Stimulated activated CD8-positive, alpha-beta memory T cell treated with anti-CD3 and anti-CD28 coated beads, Interleukin-12 subunit alpha, Interleukin-12 subunit beta, amount 100 ng/mL, for 1 hour (primary cell): Measurements from ENCODE around the gene ALDH16A1.

Experiments used
- DNase-seq: peaks from one replicate; pipeline ENCODE4 v3.0.0-alpha.2; 2020; ENCODE audit warnings: low read depth

The ALDH16A1 gene

DNA sequence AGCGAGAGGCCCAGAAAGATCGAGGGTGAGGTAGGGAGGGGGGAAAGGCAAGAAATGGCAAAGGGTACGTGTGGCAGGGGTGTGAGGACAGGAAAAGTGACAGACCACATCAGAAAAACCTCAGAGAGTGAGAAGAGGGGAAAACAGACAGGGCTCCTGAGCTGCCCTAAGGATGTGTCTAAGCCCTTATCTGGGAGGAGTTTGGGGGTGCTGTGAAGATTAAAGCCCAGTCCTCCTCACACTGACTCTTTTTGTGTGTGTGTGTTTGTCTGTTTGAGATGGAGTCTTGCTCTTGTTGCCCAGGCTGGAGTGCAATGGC, 29.1 kb upstream of the ALDH16A1 start:
- DNase-seq = no peak

DNA sequence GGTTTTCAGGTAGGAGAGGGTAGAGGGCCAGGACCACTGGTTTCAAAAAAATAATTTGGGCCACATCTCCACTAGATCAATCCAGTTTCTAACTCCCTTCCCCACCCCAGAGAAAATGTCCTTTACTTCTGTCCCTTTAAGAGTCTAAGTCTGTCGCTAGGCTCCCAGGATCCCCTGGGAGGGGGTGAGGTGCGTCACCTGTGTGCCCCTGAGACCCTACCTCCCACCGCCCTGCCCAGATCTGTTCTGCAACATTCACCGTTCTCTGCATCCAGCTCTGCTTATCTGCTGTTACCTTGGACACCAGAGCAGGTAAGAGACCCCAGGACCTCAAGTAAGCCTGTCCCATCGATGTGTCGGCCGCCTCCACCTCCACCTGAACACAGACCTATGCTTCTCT, 27.8 kb upstream of the ALDH16A1 start, which contains the start of gene GFY:
Gene GFY (plus strand): TSS at position 211 of the 400 bp plus-strand sequence. CDS start 1,043 bp downstream, outside the sequence.
- no peak for DNase-seq

DNA sequence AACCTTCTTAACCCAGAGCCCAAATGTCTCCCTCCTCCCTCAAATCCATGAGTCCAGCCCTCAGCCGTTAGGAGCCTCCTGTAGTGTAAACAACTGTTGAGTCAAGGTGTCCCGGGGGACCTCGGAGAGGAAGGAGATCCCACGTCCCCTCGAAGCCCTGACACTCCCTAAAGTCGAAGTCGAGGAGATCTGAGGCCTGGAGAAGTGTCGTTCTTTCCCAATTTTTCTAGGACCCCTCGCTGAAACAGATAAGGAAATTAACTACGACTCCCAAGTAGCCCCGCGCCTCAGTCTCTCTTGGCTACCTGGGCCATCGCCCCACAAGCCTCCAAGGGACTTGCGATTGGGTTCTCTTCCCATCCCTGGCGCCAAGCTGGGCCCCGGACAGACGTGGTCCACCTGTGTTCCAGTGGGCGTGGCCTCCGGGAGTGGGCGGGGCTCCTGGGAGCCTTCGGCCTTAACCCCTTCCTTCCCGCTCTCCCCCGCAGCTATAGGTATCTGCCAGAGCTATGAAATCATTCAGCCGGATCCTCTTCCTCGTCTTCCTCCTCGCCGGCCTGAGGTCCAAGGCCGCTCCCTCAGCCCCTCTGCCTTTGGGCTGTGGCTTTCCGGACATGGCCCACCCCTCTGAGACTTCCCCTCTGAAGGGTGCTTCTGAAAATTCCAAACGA, 27.0 kb upstream of the ALDH16A1 start:
- DNase-seq = no peak

DNA sequence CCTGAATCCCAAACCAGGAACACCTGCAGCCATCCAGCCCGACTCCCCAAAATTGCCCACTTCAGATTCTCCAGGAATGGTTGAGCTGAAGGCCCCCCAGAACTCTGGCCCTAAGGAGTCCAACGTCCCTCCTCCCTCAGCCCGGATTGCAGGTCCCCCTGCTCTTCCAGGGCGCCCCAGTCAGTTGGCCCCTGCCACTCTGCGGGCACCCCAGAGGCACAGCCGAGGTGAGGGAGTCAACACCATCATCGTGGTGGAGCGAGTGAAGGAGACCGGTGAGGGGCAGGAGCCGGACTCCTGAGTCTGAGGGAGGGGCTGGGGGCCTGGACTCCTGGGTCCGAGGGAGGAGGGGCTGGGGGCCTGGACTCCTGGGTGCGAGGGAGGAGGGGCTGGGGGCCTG, 25.7 kb upstream of the ALDH16A1 start:
- no peak for DNase-seq

DNA sequence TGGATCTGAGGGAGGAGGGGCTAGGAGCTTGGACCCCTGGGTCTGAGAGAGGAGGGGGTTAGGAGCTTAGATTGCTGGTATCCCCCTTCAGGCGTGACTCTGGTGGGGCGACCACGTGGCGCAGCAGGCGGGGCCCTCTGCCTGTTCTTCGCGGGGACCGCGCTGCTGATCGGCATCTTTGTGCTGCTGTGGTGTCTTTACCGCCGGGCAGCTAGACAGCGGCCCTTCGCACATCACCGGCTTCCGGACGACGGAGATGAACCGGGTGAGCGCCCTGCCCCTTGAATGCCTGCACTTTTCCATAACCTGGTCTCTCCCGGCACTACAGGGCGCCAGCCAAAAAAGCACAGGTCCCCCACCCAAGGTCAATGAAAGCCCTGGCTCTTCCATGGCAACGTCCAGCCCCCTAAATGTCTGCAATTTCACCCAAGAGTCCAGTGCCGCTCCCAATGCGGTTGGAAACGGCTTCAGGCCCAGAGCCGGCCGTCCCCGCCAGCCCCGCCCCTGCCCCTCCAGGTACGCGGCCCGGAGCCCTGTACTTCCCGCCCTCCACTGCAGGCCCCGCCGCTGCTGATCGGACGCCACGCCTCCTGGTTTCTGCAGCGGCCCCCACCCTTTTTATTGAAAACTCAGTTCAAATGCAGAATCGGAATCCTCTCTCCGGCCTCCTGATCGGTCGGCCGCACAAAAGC, 25.0 kb upstream of the ALDH16A1 start:
- DNase-seq = no peak

DNA sequence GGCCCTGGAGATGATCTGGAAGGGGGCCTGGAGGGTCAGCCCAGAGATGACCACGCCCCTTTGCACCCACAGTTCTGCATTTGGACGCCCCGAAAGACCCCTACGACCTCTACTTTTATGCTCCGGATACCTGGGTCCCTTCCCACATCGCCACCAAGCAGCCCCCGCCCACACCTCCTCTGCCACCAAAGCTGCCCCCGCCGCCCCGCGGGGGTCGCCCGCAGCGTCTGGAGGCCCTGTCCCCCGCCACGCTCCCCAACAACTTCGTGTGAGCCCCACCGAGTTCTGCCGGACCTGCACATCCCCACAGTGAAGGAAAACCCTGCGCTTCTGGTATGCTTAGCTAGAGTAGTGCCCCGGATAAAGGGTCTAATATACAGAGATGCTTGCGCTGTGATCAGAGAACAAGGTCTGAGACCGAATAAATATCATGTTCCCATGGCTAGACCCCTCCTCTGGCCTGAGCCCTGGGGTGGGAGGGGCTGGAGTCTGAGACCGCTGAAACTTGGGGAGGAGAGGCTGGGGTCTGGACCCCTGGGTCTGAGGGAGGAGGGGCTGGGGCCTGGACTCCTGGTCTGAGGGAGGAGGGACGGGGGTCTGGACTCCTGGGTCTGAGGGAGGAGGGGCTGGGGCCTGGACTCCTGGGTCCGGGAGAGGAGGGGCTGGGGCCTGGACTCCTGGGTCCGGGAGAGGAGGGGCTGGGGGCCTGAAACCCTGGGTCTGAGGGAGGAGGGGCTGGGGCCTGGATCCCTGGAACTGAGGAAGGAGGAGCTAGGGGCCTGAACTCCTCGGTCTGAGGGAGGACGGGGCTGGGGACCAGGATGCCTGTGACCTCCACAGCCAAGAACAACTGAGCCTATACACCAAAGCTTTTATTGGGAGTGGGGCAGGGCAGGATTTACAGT, 24.2 kb upstream of the ALDH16A1 start:
- DNase-seq = no peak

DNA sequence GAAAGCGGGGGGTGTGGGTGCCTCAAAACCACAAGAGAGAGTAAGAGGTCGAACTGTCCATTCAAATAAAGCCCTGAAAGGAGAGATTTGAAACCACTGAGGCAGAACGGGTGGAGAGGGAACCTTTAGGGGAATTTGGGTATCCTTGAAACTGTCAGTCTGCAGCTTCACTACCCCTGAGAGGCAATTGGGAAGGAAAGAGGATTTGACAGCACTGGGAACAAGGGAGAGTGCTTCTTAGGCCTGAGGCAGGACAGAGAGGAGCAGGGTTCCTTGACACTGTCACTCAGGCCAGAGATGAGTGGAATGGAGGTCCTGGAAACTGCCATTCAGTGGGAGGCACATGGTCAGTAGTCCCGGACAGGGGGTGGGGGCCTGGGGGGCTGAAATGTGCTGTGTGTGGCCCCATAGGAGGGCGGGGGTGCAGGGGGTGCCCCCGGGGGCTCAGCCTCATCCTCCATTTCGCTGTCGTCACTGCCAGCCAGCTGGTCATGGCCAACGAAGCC, 22.8 kb upstream of the ALDH16A1 start:
- DNase-seq = no peak

DNA sequence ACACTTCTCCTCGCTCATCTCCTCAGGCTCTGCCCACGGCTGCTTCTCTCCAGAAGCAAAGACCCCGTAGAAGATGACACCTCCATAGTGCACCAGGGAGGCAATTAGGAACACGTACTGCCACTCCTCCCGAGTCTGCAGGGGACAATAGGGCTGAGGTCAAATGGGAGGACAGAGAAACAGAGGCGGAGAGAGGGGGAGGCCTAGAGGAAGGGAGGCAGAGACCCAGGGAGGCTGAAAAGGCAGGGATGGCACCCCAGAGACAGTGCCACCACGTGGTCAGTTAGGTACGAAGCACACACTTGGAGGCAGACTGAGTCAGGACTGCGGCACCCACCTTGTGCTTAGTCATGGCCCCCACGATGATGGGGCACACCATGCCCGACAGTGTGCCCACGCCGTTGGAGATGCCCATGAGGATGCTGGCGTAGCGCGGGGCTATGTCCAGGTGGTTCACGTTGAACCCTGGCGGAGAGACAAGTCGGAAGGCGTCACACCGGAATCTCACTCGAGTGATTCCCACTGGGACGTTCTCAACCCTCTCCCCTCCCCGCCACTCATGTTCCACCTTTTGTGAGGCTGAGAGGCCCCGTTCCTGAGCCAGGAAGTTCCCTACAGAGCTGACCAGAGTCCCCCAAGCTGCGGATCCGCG, 22.2 kb upstream of the ALDH16A1 start:
- no peak for DNase-seq

DNA sequence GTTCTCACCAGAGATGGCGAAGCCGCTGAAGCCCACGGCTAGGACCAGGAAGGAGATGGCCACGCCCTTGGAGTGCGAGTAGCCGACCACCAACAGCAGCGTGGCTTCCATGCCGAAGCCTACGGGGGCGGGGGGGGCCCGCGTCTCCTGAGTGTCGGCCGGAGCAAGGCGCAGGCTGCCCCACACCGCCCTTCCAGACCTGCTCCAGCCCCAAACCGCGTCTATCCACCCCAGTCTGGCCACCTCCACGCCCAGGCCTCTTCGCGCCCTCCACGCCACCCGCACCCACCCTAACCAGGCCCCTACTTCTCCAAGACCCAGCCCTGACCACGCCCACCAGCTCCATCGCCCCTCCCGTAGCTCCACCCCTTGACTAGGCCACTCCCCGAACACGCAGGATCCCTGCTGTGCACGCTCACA, 21.7 kb upstream of the ALDH16A1 start:
- DNase-seq = no peak

DNA sequence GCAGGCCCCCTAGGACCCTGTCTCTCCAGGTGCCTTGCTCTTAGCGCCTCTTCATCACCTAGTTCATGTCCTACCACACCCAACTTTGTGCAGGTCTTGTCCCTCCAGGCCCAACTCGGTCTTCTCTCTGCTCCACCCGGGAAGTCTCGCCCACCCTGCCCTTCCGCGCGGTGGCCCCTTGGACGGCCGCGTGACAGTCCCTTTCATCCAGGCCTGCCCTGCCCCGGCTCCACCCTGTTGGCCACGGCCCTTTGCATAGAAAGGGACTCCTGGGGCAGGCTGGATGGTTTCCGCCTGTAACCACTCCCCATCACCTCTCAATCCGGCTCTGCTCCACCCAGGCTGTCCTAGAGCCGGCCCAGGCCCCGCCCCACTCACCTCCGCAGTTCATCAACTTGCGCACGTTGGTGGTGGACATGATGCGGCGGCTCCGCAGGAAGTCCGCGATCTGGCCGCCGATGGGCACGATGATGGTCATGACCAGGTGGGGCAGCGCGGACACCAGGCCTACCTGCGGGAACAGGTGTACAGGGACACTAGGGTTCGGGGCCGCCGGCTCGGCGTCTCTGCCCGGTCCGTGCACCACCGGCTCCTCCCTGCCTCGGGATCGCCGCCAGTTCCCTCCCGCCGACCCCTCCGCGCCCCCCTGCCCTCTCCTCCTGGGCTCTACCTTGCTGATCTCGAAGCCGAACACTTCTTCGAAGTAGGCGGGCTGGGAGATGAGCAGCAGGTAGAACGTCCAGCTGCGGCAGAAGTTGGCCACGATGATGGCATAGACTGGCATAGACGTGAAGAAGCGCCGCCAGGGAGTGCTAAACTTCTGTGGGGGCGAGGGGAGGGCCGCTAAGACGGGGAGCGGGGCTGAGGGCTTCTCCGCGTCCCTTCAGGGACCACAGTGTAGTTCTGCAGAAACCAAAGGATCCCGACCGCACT, 20.6 kb upstream of the ALDH16A1 start:
- no peak for DNase-seq

DNA sequence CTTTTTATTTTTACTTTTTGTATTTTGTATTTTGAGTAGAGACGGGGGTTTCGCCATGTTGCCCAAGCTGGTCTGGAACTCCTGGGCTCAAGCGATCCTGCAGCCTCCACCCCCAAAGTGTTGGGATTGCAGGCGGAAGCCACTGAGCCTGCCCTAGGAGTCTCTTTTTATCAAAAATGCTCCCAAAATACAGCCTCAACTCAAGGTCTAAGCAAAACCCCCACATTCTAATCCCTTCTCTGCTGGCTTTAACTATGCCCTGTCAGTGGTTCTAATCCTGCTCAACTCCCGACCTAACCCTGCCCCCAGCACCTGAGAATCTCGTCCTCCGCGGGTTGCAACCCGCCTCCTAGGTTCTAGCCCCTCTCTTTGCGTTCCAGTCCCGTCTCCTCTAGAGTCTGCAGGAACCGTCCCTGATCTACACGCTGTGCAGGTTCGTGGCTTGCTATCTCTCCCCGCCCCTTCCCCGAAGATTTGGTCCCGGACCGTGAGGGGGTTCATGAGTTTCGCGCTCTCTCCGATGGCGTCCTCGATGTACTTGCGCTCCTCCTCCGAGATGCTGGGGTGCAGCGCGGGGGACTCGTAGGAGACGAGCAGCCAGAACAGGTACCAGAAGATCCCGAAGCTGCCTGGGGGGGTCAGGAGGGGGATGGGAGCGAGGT, 19.7 kb upstream of the ALDH16A1 start:
- DNase-seq = no peak

DNA sequence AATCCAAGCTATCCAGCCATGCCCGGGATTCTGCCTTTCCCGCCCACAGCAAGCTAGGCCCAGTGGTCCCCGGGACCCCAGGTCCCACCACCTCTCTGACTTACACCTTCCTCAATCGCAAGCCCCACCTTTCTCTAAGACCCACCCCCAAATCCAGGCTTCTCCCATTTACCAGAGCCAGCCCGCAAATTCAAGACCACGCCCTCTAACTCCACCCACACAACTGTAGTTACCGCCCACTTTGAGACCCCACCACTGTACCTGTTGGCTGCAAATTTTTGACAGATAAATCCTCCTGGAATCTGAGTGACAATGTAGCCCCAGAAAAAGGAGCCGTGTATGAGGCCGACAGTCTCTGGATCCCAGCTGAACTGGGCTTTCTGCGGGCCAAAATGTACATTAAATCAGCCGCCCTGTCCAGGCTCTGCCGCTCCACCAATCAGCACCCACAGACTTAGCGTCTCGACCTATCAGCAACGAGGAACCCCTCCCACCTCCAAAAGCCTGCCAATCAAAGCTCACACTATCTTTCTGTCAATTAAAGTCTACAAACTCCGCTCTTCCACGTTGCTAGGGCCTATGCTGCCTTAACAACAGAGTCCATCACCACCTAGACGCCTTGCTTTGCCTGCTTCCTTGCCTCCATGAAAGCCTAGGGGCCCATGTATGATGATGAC, 18.0 kb upstream of the ALDH16A1 start:
- no peak for DNase-seq

DNA sequence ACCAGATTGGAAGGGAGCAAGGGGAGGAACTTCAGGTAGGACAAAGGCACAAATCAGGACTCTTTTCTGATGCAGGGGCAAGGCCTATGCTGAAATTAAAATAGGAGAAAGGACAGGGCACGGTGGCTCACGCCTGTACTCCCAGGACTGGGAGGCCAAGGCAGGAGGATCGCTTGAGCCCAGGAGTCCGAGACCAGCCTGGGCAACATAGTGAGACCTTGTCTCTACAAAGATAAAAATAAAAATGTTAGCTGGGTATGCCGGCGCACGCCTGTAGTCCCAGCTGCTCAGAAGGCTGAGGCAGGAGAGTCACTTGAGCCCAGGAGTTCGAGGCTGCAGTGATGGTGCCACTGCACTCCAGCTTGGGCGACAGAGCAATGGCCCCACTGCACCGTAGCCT, 17.4 kb upstream of the ALDH16A1 start:
- DNase-seq = no peak

DNA sequence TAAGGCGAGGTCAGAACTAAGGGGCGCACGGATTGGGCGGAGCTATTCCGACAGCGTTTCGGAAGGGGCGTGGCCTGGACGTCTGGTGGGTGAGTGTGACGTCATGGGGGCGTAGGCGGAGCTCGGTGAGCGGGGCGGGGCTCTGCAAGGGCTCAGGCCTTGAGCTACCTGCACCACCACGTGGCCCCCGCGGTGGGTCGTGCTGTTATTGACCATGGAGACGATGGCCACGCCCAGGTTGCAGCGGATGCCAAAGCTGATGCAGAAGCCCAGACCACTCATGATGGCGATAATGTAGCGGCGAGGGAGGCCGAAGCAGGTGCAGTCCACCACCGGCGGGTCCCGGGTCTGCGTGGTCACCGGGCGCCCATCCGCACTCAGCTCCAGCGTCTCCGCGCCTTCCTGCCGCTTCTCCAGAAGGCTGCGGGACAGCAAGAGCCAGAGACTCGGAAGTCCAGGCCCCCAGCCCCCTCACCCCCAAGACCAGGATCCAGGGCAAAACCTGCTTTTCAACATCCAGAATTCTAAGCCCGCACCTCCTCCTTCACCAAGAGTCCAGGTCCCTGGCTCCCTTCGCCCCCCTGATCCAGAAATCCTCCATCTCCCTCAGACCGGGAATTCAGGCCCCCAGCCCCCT, 16.5 kb upstream of the ALDH16A1 start:
- no peak for DNase-seq

DNA sequence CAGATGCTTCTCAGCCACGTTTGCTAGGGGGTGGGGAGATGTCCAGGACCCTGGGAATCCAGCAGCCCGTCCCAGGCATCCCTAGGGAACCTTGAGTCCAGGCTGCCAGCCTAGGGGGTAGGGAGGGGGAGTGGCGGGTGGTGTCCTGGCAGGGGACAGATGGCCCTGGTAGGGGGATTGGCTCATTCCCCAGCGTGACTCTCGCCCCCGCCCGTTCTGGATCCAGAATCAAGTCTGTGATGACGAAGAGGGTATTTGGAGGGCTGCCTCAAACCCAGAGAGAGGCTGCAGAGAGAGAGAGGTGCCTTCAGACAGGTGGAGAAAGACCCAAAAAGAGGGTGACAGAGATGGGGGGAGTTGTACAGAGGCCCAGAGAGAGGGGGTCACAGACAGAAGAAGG, 15.8 kb upstream of the ALDH16A1 start:
- no peak for DNase-seq

DNA sequence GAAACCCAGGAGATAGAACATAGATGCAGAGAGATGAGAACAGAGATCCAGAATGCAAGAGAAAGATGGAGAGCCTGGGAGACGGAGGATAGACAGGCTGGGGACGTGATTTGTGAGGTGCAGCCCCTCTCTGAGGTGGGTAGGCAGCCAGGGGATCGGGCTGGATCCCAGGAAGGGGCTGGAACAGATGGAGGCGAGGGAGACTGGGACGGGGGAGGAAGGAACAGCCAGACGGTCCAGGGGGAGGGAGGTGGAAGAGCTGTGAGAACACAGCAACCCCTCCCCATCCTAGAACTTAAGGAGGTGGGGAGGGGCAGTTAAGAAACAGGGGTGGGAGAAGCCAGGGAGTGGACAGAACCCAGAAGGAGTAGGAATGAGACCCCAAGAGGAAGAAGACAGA, 14.8 kb upstream of the ALDH16A1 start:
- DNase-seq = no peak

DNA sequence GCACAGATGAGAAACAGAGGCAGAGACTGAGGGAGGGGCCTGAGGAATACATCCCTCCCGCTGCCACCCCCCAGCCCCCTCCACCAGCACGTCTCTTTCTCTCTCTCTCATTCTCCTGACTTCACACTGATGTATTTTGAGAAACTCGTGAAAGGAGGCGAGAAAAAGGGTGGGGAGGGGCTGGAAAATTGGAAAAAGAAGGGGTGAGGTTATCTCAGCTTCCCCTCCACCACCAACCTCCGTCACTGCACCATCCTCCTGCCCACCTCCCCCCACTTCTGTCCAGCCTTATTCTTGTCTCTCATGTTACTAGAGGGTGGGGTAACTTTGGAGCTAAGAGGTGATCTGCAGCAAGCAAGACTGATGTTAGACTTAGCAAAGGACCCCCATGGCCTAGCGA, 13.2 kb upstream of the ALDH16A1 start:
- no peak for DNase-seq

DNA sequence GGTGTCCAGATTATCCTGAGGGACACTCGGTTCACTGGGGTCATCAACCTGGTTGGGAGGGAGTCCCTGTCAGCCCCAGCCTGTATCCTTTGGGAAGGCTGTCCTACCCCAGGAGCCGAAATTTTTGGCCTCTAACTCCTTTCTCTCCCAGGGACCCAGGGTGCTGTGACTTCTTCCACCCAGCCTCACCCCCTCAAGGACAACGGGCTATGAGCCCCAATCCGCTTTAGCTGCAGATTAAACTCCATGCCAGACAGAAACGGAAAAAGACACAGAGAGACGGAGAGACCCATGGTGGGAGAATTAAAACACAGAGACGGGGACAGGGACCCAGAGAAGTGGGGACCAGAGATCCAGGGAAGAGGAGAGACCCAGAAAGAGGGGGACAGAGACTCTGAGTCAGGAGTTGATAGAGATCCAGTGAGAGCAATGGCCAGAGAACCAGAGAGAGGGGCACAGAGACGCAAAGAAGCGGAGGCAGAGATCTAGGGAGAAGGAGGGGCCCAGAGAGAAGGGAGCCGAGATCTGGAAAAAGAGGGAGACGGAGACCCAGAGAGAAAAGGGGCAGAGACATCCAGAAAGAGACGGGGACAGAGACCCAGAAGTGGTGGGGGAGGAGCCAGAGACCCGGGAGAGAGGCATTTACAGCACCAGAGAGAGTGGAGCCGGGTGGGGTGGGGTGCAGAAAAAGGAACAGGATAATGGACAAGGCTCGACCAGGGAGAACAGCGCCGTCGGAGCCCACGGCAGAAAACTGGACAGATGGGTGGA, 12.4 kb upstream of the ALDH16A1 start:
- DNase-seq = no peak
